T-helper 1 cell treated with Interleukin-12 subunit alpha and Interleukin-12 subunit beta and Interleukin-4 antibody, amounts not matched to agents 30 μg/mL and 1 μg/mL, for 36 hours (primary cell): ENCODE measurements around the gene SLC29A1.
"Not testable (repeated sequence)": the region's sequence is repeated elsewhere in the genome, so short reads cannot be mapped to it uniquely, and the experiment has no call there.

ENCODE experiments used
- H3K27ac Mint-ChIP-seq: one replicate; pipeline ENCODE4 v1.8.0; 2021; ENCODE audit warnings: mild to moderate bottlenecking, mixed read lengths
- H3K27me3 Mint-ChIP-seq: one replicate; pipeline ENCODE4 v1.8.0; 2021; ENCODE audit warnings: low read depth, mixed read lengths
- H3K36me3 Mint-ChIP-seq: one replicate; pipeline ENCODE4 v1.8.0; 2021; ENCODE audit warnings: low read depth, mixed read lengths
- H3K4me1 Mint-ChIP-seq: one replicate; pipeline ENCODE4 v1.8.0; 2021; ENCODE audit warnings: low read depth, mixed read lengths
- H3K4me3 Mint-ChIP-seq: one replicate; pipeline ENCODE4 v1.8.0; 2021; ENCODE audit warnings: mild to moderate bottlenecking, moderate library complexity, mixed read lengths
- H3K9me3 Mint-ChIP-seq: one replicate; pipeline ENCODE4 v1.8.0; 2021; ENCODE audit warnings: mixed read lengths

The SLC29A1 gene

GRCh38 chr6:44222486-44223318, 693 bp upstream of the SLC29A1 start:
- Mint-ChIP-seq H3K36me3 (no peaks in the 10 kb centered on the region), H3K27ac (peak overlapping the region; percentile 50), H3K4me3 (peak overlapping the region; percentile 85), H3K27me3 (peaks cover 8% of the 10 kb centered on the region), H3K4me1 (peaks cover 27% of the 10 kb centered on the region), H3K9me3 (no peaks in the 10 kb centered on the region)

- H3K36me3 Mint-ChIP-seq, result no peaks in the 10 kb centered on the region
- H3K27me3 Mint-ChIP-seq, result no peaks in the 10 kb centered on the region
- H3K4me1 Mint-ChIP-seq, result peaks cover 23% of the 10 kb centered on the region
- H3K9me3 Mint-ChIP-seq, result no peaks in the 10 kb centered on the region
- peak overlapping the region; percentile 69 for H3K27ac Mint-ChIP-seq
- peak overlapping the region; percentile 84 for H3K4me3 Mint-ChIP-seq
Observed at GRCh38 chr6:44224029-44224964, 902 bp downstream of the SLC29A1 start.

- Mint-ChIP-seq H3K36me3 (no peaks in the 10 kb centered on the region), H3K9me3 (no peaks in the 10 kb centered on the region), H3K27me3 (no peaks in the 10 kb centered on the region), H3K4me3 (no peak overlapping the region), H3K27ac (no peak overlapping the region), H3K4me1 (peaks cover 21% of the 10 kb centered on the region)
Observed at GRCh38 chr6:44224965-44225305, 1.5 kb downstream of the SLC29A1 start.

GRCh38 chr6:44225579-44226325, 2.4 kb downstream of the SLC29A1 start:
- H3K36me3 Mint-ChIP-seq, result no peaks in the 10 kb centered on the region
- H3K27ac Mint-ChIP-seq, result peak overlapping the region; percentile 52
- no peaks in the 10 kb centered on the region for H3K27me3 Mint-ChIP-seq
- peaks cover 19% of the 10 kb centered on the region for H3K4me1 Mint-ChIP-seq
- H3K9me3 Mint-ChIP-seq, result no peaks in the 10 kb centered on the region
- no peak overlapping the region for H3K4me3 Mint-ChIP-seq

- Mint-ChIP-seq H3K27me3 (no peaks in the 10 kb centered on the region), H3K4me3 (no peak overlapping the region), H3K27ac (peak overlapping the region; percentile 52), H3K4me1 (peaks cover 19% of the 10 kb centered on the region), H3K9me3 (no peaks in the 10 kb centered on the region), H3K36me3 (no peaks in the 10 kb centered on the region)
Observed at GRCh38 chr6:44226368-44227147, 3.2 kb downstream of the SLC29A1 start.

- peaks cover 2% of the 10 kb centered on the region for H3K36me3 Mint-ChIP-seq
- H3K4me3 Mint-ChIP-seq, result no peak overlapping the region
- no peak overlapping the region for H3K27ac Mint-ChIP-seq
Observed at GRCh38 chr6:44227148-44227793, 3.9 kb downstream of the SLC29A1 start.

GRCh38 chr6:44228031-44228430, 4.6 kb downstream of the SLC29A1 start:
- Mint-ChIP-seq H3K9me3 (no peaks in the 10 kb centered on the region), H3K4me1 (peaks cover 14% of the 10 kb centered on the region), H3K4me3 (no peak overlapping the region), H3K27me3 (no peaks in the 10 kb centered on the region), H3K36me3 (peaks cover 6% of the 10 kb centered on the region), H3K27ac (no peak overlapping the region)

More at GRCh38 chr6:44227148-44227793, 3.9 kb downstream of the SLC29A1 start:
- Mint-ChIP-seq H3K9me3 (no peaks in the 10 kb centered on the region), H3K4me1 (peaks cover 16% of the 10 kb centered on the region), H3K27me3 (no peaks in the 10 kb centered on the region)

GRCh38 chr6:44228433-44228832, 5.0 kb downstream of the SLC29A1 start:
- H3K27ac Mint-ChIP-seq, result no peak overlapping the region
- no peaks in the 10 kb centered on the region for H3K9me3 Mint-ChIP-seq
- H3K27me3 Mint-ChIP-seq, result no peaks in the 10 kb centered on the region
- peaks cover 6% of the 10 kb centered on the region for H3K36me3 Mint-ChIP-seq
- peaks cover 14% of the 10 kb centered on the region for H3K4me1 Mint-ChIP-seq
- H3K4me3 Mint-ChIP-seq, result no peak overlapping the region

GRCh38 chr6:44228836-44229235, 5.4 kb downstream of the SLC29A1 start:
- peaks cover 6% of the 10 kb centered on the region for H3K36me3 Mint-ChIP-seq
- H3K4me3 Mint-ChIP-seq, result no peak overlapping the region
- H3K27me3 Mint-ChIP-seq, result no peaks in the 10 kb centered on the region
- peaks cover 18% of the 10 kb centered on the region for H3K4me1 Mint-ChIP-seq
- no peaks in the 10 kb centered on the region for H3K9me3 Mint-ChIP-seq
- no peak overlapping the region for H3K27ac Mint-ChIP-seq

GRCh38 chr6:44229376-44230033, 6.1 kb downstream of the SLC29A1 start:
- no peaks in the 10 kb centered on the region for H3K27me3 Mint-ChIP-seq
- H3K27ac Mint-ChIP-seq, result no peak overlapping the region
- no peak overlapping the region for H3K4me3 Mint-ChIP-seq
- H3K9me3 Mint-ChIP-seq, result no peaks in the 10 kb centered on the region
- peaks cover 6% of the 10 kb centered on the region for H3K36me3 Mint-ChIP-seq
- H3K4me1 Mint-ChIP-seq, result peaks cover 12% of the 10 kb centered on the region

GRCh38 chr6:44230034-44230675, 6.8 kb downstream of the SLC29A1 start:
- peaks cover 6% of the 10 kb centered on the region for H3K36me3 Mint-ChIP-seq
- H3K4me1 Mint-ChIP-seq, result peaks cover 7% of the 10 kb centered on the region
- H3K27ac Mint-ChIP-seq, result no peak overlapping the region
- no peaks in the 10 kb centered on the region for H3K27me3 Mint-ChIP-seq
- no peaks in the 10 kb centered on the region for H3K9me3 Mint-ChIP-seq
- no peak overlapping the region for H3K4me3 Mint-ChIP-seq

GRCh38 chr6:44231426-44231825, 8.0 kb downstream of the SLC29A1 start:
- not testable (repeated sequence) for H3K4me3 Mint-ChIP-seq, H3K9me3 Mint-ChIP-seq, H3K27me3 Mint-ChIP-seq, H3K4me1 Mint-ChIP-seq, H3K27ac Mint-ChIP-seq, H3K36me3 Mint-ChIP-seq
